HG02759 (cell line): ENCODE results near the gene COX19.
"Not testable (repeated sequence)": the region's sequence is repeated elsewhere in the genome, so short reads cannot be mapped to it uniquely, and the experiment has no call there.

ENCODE experiments used
- ATAC-seq: cut with Tn5 transposase; IDR thresholded peaks from one replicate; pipeline ENCODE4 v1.9.1; 2021; ENCODE audit warnings: mild to moderate bottlenecking, moderate library complexity; ENCODE audit not compliant: unreplicated experiment

Gene COX19

GRCh38 chr7:1011297-1012003 lies 36.1 kb upstream of the COX19 start:
- ATAC-seq, result no peak

- no peak for ATAC-seq
Observed at GRCh38 chr7:1010226-1010625, 34.9 kb upstream of the COX19 start.

GRCh38 chr7:1009747-1010146 lies 34.4 kb upstream of the COX19 start:
- no peak for ATAC-seq

- ATAC-seq, result no peak
Observed at GRCh38 chr7:1008733-1009363, 33.5 kb upstream of the COX19 start.

GRCh38 chr7:1007901-1008300 lies 32.6 kb upstream of the COX19 start:
- no peak for ATAC-seq

- ATAC-seq, result no peak
Observed at GRCh38 chr7:1005303-1005702, 30.0 kb upstream of the COX19 start.

GRCh38 chr7:1004018-1004852 lies 28.9 kb upstream of the COX19 start:
- ATAC-seq, result no peak

GRCh38 chr7:1002445-1002844 lies 27.1 kb upstream of the COX19 start:
- not testable (repeated sequence) for ATAC-seq

- not testable (repeated sequence) for ATAC-seq
Observed at GRCh38 chr7:1002026-1002425, 26.7 kb upstream of the COX19 start.

- not testable (repeated sequence) for ATAC-seq
Observed at GRCh38 chr7:1001069-1001770, 25.9 kb upstream of the COX19 start.

- ATAC-seq, result no peak
Observed at GRCh38 chr7:999941-1000935, 24.9 kb upstream of the COX19 start.

- no peak for ATAC-seq
Observed at GRCh38 chr7:999149-999879, 24.0 kb upstream of the COX19 start.

GRCh38 chr7:997404-998395 lies 22.4 kb upstream of the COX19 start:
- no peak for ATAC-seq

- no peak for ATAC-seq
Observed at GRCh38 chr7:996079-996872, 20.9 kb upstream of the COX19 start.

GRCh38 chr7:995571-995970 lies 20.2 kb upstream of the COX19 start:
- ATAC-seq, result no peak

- ATAC-seq, result no peak
Observed at GRCh38 chr7:994592-995308, 19.4 kb upstream of the COX19 start.
